ENCODE measurements around the gene ARMC5. TPM values are rescaled to one million over a fixed set of nuclear protein-coding genes. Genes with fewer than 3 reads are reported as not detected.
A peak's percentile ranks its signal among the peaks of the same experiment; 100 is the strongest.

The ARMC5 gene
- polyA plus RNA-seq, 1 donor from 2014 or later: 27.6 TPM

GRCh38 chr16:31504159-31504558 lies 44.9 kb downstream of the ARMC5 start:
- Histone ChIP-seq H4K20me1 (ENCODE audit: insufficient read depth) (no peaks in the 10 kb centered on the region), H3K4me3 (ENCODE audit: low read length) (no peak overlapping the region), H3K4me2 (ENCODE audit: low read length) (no peak overlapping the region), H2AFZ (ENCODE audit: low read depth, low read length) (no peak overlapping the region), H3K36me3 (ENCODE audit: insufficient read depth, low read length) (no peaks in the 10 kb centered on the region), H3K9me3 (ENCODE audit: low read length) (no peaks in the 10 kb centered on the region), H3K9me2 (ENCODE audit: insufficient read depth, low read length) (no peaks in the 10 kb centered on the region), H3K27ac (ENCODE audit: low read length) (no peak overlapping the region), H3K79me2 (replicated peaks; ENCODE audit: insufficient read depth, low read length) (peaks cover 7% of the 10 kb centered on the region), H3F3A (ENCODE audit: insufficient read depth, low read length, poor library complexity, severe bottlenecking) (no peaks in the 10 kb centered on the region), H3K27me3 (ENCODE audit: insufficient read depth, low read depth, low read length) (no peaks in the 10 kb centered on the region), H3K9ac (ENCODE audit: low read length) (no peak overlapping the region)
- TF ChIP-seq, protein P1, sequence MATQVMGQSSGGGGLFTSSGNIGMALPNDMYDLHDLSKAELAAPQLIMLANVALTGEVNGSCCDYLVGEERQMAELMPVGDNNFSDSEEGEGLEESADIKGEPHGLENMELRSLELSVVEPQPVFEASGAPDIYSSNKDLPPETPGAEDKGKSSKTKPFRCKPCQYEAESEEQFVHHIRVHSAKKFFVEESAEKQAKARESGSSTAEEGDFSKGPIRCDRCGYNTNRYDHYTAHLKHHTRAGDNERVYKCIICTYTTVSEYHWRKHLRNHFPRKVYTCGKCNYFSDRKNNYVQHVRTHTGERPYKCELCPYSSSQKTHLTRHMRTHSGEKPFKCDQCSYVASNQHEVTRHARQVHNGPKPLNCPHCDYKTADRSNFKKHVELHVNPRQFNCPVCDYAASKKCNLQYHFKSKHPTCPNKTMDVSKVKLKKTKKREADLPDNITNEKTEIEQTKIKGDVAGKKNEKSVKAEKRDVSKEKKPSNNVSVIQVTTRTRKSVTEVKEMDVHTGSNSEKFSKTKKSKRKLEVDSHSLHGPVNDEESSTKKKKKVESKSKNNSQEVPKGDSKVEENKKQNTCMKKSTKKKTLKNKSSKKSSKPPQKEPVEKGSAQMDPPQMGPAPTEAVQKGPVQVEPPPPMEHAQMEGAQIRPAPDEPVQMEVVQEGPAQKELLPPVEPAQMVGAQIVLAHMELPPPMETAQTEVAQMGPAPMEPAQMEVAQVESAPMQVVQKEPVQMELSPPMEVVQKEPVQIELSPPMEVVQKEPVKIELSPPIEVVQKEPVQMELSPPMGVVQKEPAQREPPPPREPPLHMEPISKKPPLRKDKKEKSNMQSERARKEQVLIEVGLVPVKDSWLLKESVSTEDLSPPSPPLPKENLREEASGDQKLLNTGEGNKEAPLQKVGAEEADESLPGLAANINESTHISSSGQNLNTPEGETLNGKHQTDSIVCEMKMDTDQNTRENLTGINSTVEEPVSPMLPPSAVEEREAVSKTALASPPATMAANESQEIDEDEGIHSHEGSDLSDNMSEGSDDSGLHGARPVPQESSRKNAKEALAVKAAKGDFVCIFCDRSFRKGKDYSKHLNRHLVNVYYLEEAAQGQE (IDR thresholded peaks at IDR 0.05; ENCODE audit: borderline replicate concordance): no peak
- TF ChIP-seq MXI1 (conservative IDR thresholded peaks at IDR 0.05; ENCODE audit: poor library complexity, severe bottlenecking): no peak
- no peak for TF ChIP-seq RAD21 (conservative IDR thresholded peaks at IDR 0.05)
- no peak for TF ChIP-seq TAF1 (IDR thresholded peaks at IDR 0.05; ENCODE audit: low read depth)
- no peak for TF ChIP-seq POLR2AphosphoS5 (IDR thresholded peaks at IDR 0.05)
- no peak for TF ChIP-seq EP300 (conservative IDR thresholded peaks at IDR 0.05; ENCODE audit: poor library complexity, severe bottlenecking)
- no peak for TF ChIP-seq SMC3 (conservative IDR thresholded peaks at IDR 0.05; ENCODE audit: poor library complexity)

GRCh38 chr16:31505483-31505882 lies 46.2 kb downstream of the ARMC5 start:
- no peak for TF ChIP-seq RAD21 (conservative IDR thresholded peaks at IDR 0.05)
- TF ChIP-seq SMC3 (conservative IDR thresholded peaks at IDR 0.05; ENCODE audit: poor library complexity): no peak
- TF ChIP-seq TAF1 (IDR thresholded peaks at IDR 0.05; ENCODE audit: low read depth): no peak
- no peak for TF ChIP-seq MXI1 (conservative IDR thresholded peaks at IDR 0.05; ENCODE audit: poor library complexity, severe bottlenecking)
- TF ChIP-seq, protein P2, sequence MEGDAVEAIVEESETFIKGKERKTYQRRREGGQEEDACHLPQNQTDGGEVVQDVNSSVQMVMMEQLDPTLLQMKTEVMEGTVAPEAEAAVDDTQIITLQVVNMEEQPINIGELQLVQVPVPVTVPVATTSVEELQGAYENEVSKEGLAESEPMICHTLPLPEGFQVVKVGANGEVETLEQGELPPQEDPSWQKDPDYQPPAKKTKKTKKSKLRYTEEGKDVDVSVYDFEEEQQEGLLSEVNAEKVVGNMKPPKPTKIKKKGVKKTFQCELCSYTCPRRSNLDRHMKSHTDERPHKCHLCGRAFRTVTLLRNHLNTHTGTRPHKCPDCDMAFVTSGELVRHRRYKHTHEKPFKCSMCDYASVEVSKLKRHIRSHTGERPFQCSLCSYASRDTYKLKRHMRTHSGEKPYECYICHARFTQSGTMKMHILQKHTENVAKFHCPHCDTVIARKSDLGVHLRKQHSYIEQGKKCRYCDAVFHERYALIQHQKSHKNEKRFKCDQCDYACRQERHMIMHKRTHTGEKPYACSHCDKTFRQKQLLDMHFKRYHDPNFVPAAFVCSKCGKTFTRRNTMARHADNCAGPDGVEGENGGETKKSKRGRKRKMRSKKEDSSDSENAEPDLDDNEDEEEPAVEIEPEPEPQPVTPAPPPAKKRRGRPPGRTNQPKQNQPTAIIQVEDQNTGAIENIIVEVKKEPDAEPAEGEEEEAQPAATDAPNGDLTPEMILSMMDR (IDR thresholded peaks at IDR 0.05; ENCODE audit: poor library complexity, severe bottlenecking): no peak
- H3K9me3 ChIP-seq (ENCODE audit: low read length): no peaks in the 10 kb centered on the region
- no peak overlapping the region for H2AFZ ChIP-seq (ENCODE audit: low read depth, low read length)
- H3K9ac ChIP-seq (ENCODE audit: low read length): no peak overlapping the region
- no peaks in the 10 kb centered on the region for H3K36me3 ChIP-seq (ENCODE audit: insufficient read depth, low read length)
- H3K4me2 ChIP-seq (ENCODE audit: low read length): no peak overlapping the region
- H3K27ac ChIP-seq (ENCODE audit: low read length): no peak overlapping the region
- no peaks in the 10 kb centered on the region for H3K9me2 ChIP-seq (ENCODE audit: insufficient read depth, low read length)
- H4K20me1 ChIP-seq (ENCODE audit: insufficient read depth): no peaks in the 10 kb centered on the region
- H3K4me3 ChIP-seq (ENCODE audit: low read length): no peak overlapping the region
- H3F3A ChIP-seq (ENCODE audit: insufficient read depth, low read length, poor library complexity, severe bottlenecking): no peaks in the 10 kb centered on the region
- H3K27me3 ChIP-seq (ENCODE audit: insufficient read depth, low read depth, low read length): no peaks in the 10 kb centered on the region
- H3K79me2 ChIP-seq (replicated peaks; ENCODE audit: insufficient read depth, low read length): peaks cover 9% of the 10 kb centered on the region

- H3K9ac ChIP-seq (ENCODE audit: low read length): peak overlapping the region; percentile 91
- H3K9me2 ChIP-seq (ENCODE audit: insufficient read depth, low read length): no peaks in the 10 kb centered on the region
- H3K4me3 ChIP-seq (ENCODE audit: low read length): peak overlapping the region; percentile 86
- H3K27ac ChIP-seq (ENCODE audit: low read length): peak overlapping the region; percentile 81
- H3F3A ChIP-seq (ENCODE audit: insufficient read depth, low read length, poor library complexity, severe bottlenecking): no peaks in the 10 kb centered on the region
- H3K27me3 ChIP-seq (ENCODE audit: insufficient read depth, low read depth, low read length): no peaks in the 10 kb centered on the region
- H3K36me3 ChIP-seq (ENCODE audit: insufficient read depth, low read length): no peaks in the 10 kb centered on the region
- peak overlapping the region; percentile 86 for H3K4me2 ChIP-seq (ENCODE audit: low read length)
- peaks cover 9% of the 10 kb centered on the region for H3K79me2 ChIP-seq (replicated peaks; ENCODE audit: insufficient read depth, low read length)
- TF ChIP-seq POLR2AphosphoS5 (IDR thresholded peaks at IDR 0.05) (no peak), SMC3 (conservative IDR thresholded peaks at IDR 0.05; ENCODE audit: poor library complexity) (no peak)
- TF ChIP-seq, protein P2 (IDR thresholded peaks at IDR 0.05; ENCODE audit: poor library complexity, severe bottlenecking): no peak
- H2AFZ ChIP-seq (ENCODE audit: low read depth, low read length): peak overlapping the region; percentile 47
- no peaks in the 10 kb centered on the region for H3K9me3 ChIP-seq (ENCODE audit: low read length)
- H4K20me1 ChIP-seq (ENCODE audit: insufficient read depth): no peaks in the 10 kb centered on the region
Measured at GRCh38 chr16:31507617-31507928, 48.3 kb downstream of the ARMC5 start.

Measured in neural cell (in vitro differentiated cells).